Thoracic aorta (tissue), 2 donors: ENCODE measurements around the gene ASS1. TPM values are rescaled to one million over a fixed set of nuclear protein-coding genes. Genes with fewer than 3 reads are reported as not detected.

ENCODE experiments used
- ATAC-seq: fragments of 150-250 bp; one replicate; pipeline ENCODE4 v1.8.0; 2017; ENCODE audit warnings: low read depth; ENCODE audit not compliant: insufficient number of reproducible peaks, low FRiP score
- DNase-seq: peaks from one replicate; pipeline ENCODE4 v3.0.0-alpha.2; 2020; ENCODE audit warnings: low spot score
- H3K27ac ChIP-seq, 2 donors: fragments of 200-600 bp; sonication (generic); 1 replicate in 1 of 2; 2 replicates in 1 of 2; pipeline ENCODE4 v1.5.1; 2016; ENCODE audit warnings: mild to moderate bottlenecking in 2 of 2, moderate library complexity in 2 of 2
- H3K27me3 ChIP-seq: fragments of 200-600 bp; sonication (generic); replicated peaks from 2 replicates; pipeline ENCODE4 v1.6.0; 2016; ENCODE audit warnings: mild to moderate bottlenecking; ENCODE audit not compliant: insufficient read depth
- H3K36me3 ChIP-seq: fragments of 200-600 bp; sonication (generic); one replicate; pipeline ENCODE4 v1.5.1; 2016
- H3K4me1 ChIP-seq, 2 donors: fragments of 200-600 bp; sonication (generic); 1 replicate in 1 of 2; 2 replicates in 1 of 2; pipeline versions ENCODE4 v1.5.1 to v1.6.0; 2016; ENCODE audit warnings: low read depth in 2 of 2, mild to moderate bottlenecking in 1 of 2; ENCODE audit not compliant: control insufficient read depth in 1 of 2
- H3K4me3 ChIP-seq: fragments of 200-600 bp; sonication (generic); 2 replicates; pipeline ENCODE4 v1.5.1; 2016; ENCODE audit warnings: mild to moderate bottlenecking
- H3K9me3 ChIP-seq: fragments of 200-600 bp; sonication (generic); 2 replicates; pipeline ENCODE4 v1.5.1; 2016
- total RNA-seq, 2 donors: library from RNA; depleted of rRNA; stranded (reverse); fragments of >200 nt; gene quantifications; one replicate each; pipeline versions ENCODE4 v1.1.0 to v1.2.3, GENCODE V29; 2016
- TF ChIP-seq, protein P1 (sequence below): fragments of 200-600 bp; sonication (generic); IDR thresholded peaks from one replicate; pipeline ENCODE4 v1.5.1; 2019; ENCODE audit warnings: antibody characterized with exemption

Gene ASS1
- total RNA-seq, 2 donors from 2014 or later: 65.4 to 81.7 TPM

DNA sequence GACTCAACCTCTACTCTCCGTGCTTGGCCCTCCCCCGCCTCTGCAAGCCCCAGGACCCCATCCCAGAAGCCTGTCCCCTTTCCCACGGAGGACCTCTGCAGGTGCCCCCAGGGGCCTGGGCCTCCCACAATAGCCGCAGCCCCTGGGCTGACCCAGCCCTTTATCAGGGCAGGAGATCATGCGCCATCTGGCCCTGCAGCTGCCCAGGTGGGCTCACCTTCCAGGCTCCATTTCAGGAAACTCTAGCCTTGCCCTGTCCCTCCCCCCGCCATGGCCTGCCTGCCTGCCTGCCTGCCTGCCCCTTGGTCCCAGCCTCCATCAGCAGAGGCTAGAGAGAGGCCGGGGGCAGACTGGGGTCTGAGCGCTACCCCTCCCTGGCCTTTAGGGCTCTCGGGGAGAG lies 48.7 kb downstream of the ASS1 start:
- H3K4me3 ChIP-seq: no peak overlapping the region
- DNase-seq: no peak
- H3K27me3 ChIP-seq: no peaks in the 10 kb centered on the region
- ATAC-seq: no peak
- no peaks in the 10 kb centered on the region for H3K9me3 ChIP-seq
- H3K4me1 ChIP-seq: no peaks in the 10 kb centered on the region
- TF ChIP-seq, protein P1, sequence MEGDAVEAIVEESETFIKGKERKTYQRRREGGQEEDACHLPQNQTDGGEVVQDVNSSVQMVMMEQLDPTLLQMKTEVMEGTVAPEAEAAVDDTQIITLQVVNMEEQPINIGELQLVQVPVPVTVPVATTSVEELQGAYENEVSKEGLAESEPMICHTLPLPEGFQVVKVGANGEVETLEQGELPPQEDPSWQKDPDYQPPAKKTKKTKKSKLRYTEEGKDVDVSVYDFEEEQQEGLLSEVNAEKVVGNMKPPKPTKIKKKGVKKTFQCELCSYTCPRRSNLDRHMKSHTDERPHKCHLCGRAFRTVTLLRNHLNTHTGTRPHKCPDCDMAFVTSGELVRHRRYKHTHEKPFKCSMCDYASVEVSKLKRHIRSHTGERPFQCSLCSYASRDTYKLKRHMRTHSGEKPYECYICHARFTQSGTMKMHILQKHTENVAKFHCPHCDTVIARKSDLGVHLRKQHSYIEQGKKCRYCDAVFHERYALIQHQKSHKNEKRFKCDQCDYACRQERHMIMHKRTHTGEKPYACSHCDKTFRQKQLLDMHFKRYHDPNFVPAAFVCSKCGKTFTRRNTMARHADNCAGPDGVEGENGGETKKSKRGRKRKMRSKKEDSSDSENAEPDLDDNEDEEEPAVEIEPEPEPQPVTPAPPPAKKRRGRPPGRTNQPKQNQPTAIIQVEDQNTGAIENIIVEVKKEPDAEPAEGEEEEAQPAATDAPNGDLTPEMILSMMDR: no peak
- no peak overlapping the region for H3K27ac ChIP-seq
- H3K36me3 ChIP-seq: peaks cover 9% of the 10 kb centered on the region

- ATAC-seq (no peak), DNase-seq (no peak)
- H3K36me3 ChIP-seq: peaks cover 9% of the 10 kb centered on the region
- no peak overlapping the region for H3K4me3 ChIP-seq
- H3K4me1 ChIP-seq: no peaks in the 10 kb centered on the region
- TF ChIP-seq, protein P1: no peak
- H3K9me3 ChIP-seq: no peaks in the 10 kb centered on the region
- no peak overlapping the region for H3K27ac ChIP-seq
- H3K27me3 ChIP-seq: no peaks in the 10 kb centered on the region
These were observed 50.3 kb downstream of the ASS1 start for GRCh38 chr9:130495067-130495466.

DNA sequence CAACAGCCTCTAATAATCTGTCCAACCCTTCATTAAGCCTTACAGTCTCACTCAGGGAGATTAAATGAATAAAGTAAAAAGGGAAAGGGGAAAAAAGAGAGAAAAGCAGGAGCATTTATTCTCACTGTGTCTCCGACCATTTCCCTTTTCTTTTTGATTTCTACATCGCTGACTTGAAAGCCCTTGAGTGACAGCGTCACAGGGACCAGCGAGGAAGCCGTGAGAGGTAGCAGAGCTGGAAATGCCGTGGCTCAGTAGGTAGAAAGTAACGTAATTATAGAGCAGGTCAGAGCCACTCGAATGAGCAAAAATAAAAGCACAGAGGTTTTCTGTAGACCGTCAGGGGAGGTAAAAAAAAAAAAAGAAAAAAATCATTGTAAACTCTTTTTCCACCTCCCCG lies 52.4 kb downstream of the ASS1 start:
- TF ChIP-seq, protein P1: no peak
- DNase-seq (no peak), ATAC-seq (no peak)
- no peaks in the 10 kb centered on the region for H3K27me3 ChIP-seq
- H3K36me3 ChIP-seq: peaks cover 9% of the 10 kb centered on the region
- no peak overlapping the region for H3K4me3 ChIP-seq
- no peaks in the 10 kb centered on the region for H3K4me1 ChIP-seq
- H3K27ac ChIP-seq: no peak overlapping the region
- H3K9me3 ChIP-seq: no peaks in the 10 kb centered on the region

DNA sequence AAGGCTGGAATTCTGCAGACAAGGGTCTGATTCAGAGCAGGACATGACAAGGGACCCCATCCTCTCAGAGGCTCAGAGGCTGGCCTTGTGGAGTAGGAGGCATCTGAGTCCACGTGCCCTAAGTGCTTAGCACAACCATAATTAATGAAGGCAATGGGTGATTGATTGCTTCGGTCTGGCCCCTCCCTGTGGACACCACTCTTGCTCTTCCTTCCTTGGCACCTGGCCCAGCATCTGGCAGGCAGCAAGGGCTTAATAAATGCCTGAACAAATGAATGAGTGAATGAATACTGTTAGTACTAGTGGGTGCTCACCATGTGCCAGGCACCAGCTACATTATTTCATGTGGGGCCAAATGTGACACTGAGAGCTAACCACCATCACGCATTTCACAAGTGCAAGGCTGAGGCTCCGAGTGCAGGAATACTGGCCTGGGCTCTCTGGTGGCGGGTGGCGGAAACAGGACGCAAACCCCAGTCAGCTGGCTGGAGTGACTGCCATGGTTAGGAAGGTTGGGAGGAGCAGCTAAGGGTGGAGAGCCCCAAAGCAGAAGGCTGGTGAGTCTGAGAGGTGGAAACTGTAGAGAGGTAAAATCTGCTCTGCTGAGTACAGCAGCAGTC lies 53.6 kb downstream of the ASS1 start:
- no peak overlapping the region for H3K4me3 ChIP-seq
- H3K36me3 ChIP-seq: peaks cover 9% of the 10 kb centered on the region
- H3K27me3 ChIP-seq: no peaks in the 10 kb centered on the region
- ATAC-seq (no peak), DNase-seq (no peak)
- no peak overlapping the region for H3K27ac ChIP-seq
- no peaks in the 10 kb centered on the region for H3K4me1 ChIP-seq
- TF ChIP-seq, protein P1: no peak
- H3K9me3 ChIP-seq: no peaks in the 10 kb centered on the region

DNA sequence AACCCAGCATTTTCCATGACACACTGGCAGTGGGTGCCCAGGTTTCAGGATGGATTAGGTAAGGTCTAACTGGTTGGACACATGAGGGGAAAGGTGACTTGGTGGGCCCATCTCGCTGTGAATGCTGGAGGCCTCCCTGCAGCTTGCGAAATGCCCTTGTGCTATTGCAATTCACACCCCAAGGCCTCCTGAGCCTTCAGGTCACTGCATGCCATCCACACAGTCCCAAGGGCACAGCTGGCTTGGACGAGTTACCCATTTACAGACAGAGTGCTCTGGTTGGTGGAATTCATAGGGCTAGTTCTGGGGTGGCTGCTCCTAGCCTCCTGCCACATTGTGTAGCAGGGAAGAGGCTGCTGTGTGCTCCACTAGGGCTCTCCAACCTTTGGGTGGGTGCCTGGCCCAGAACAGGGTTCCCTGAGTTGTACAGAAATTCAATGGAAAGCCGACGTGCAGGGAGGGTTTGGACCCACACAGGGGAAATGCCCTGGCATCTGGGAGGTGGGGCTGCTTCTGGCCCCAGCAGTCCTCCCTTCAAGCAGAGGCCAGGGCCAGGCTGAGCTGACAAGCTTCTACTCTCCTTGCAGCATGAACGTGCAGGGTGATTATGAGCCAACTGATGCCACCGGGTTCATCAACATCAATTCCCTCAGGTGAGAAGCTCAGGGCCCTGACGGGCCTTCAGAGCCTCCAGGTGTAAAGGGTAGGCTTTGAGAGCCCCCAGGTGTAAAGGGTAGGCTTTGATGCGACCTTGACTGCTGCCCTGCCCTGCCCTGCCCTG lies 54.3 kb downstream of the ASS1 start:
- Histone ChIP-seq H3K36me3 (peaks cover 9% of the 10 kb centered on the region), H3K4me1 (no peaks in the 10 kb centered on the region), H3K27ac (no peak overlapping the region), H3K27me3 (no peaks in the 10 kb centered on the region), H3K9me3 (no peaks in the 10 kb centered on the region), H3K4me3 (no peak overlapping the region)
- ATAC-seq (no peak), DNase-seq (no peak)
- TF ChIP-seq, protein P1: no peak
